ENCODE results near the gene SLC25A42.

The SLC25A42 gene

GRCh38 chr19:19157808-19158207 is 94.0 kb downstream of the SLC25A42 start:
- in situ Hi-C loops (cut with MboI; ENCODE audit: low sequenced_read_pairs) = no loop called here

- in situ Hi-C loops (cut with MboI; ENCODE audit: low sequenced_read_pairs) = no loop called here
These were observed 95.7 kb downstream of the SLC25A42 start for GRCh38 chr19:19159534-19159933.

- in situ Hi-C loops (cut with MboI; ENCODE audit: low sequenced_read_pairs) = no loop called here
These were observed 96.8 kb downstream of the SLC25A42 start for GRCh38 chr19:19160461-19161035.

GRCh38 chr19:19162495-19162894 is 98.7 kb downstream of the SLC25A42 start:
- in situ Hi-C loops (cut with MboI; ENCODE audit: low sequenced_read_pairs) = no loop called here

Data from HL-60/S4 treated with phorbol 12-myristate 13-acetate at 8.2 ng/mL for 4 days and 3 days (cell line).